HG03457 (cell line): Measurements from ENCODE around the gene HIGD1C.
"Not testable (repeated sequence)": the region's sequence is repeated elsewhere in the genome, so short reads cannot be mapped to it uniquely, and the experiment has no call there.

Experiments
- ATAC-seq: cut with Tn5 transposase; IDR thresholded peaks from one replicate; pipeline ENCODE4 v1.9.1; 2021; ENCODE audit warnings: moderate number of reproducible peaks; ENCODE audit not compliant: unreplicated experiment

The HIGD1C gene

DNA sequence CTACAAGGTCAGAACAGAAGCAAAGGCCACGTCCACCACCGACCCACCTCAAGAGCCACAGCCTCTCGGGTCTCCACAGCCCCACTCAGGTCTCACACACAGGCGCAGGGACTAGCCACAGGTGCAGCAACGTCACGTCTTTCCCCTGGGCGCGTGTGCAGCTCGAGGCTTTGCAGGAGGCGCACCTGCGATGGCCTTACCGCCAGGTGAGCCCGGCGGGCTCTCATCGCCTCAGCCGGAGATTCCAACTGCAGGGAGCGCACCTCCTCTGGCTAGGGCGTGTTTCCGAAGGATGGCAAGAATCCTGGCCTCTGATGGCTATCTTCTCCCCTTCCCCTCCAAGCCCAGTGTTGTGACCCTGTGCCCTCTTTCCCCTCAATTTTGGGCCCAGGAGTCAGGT lies at the start of gene HIGD1C:
HIGD1C (plus strand) TSS at position 35 of the 400 bp plus-strand sequence. CDS start 1,455 bp downstream, outside the sequence.
- no peak for ATAC-seq

DNA sequence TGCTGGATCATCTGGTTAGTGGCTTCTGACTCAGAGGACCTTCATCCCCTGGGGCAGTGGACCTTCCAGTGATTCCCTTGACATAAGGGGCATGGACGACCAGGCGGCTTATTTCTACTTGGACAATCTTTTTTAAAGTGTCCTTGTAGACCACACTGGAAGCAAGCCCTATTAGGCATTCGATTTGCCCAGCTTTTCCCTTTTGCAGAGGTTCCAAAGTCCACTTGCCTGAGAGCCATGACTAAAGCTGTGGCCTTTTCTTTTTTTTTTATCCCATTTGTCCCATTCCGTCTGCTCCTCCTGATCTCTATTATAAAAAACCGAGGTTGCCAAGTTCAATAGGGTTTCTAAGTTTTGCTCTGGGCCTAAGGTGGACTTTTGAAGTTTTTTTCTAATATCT lies 43.9 kb upstream of the HIGD1C start:
- not testable (repeated sequence) for ATAC-seq

DNA sequence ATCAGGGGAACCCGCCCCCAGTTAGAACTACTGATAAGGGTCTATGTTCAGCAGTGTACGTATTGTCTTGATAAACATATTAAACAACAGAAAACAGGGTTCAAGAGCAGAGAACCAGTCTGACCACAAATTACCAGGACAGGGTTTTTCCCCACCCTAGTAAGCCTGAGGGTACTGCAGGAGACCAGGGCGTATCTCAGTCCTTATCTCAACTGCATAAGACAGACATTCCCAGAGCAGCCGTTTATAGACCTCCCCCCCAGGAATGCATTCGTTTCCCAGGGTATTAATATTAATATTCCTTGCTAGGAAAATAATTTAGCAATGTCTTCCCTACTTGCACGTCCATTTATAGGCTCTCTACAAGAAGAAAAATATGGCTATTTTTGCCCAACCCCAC lies 40.0 kb upstream of the HIGD1C start:
- ATAC-seq: not testable (repeated sequence)

DNA sequence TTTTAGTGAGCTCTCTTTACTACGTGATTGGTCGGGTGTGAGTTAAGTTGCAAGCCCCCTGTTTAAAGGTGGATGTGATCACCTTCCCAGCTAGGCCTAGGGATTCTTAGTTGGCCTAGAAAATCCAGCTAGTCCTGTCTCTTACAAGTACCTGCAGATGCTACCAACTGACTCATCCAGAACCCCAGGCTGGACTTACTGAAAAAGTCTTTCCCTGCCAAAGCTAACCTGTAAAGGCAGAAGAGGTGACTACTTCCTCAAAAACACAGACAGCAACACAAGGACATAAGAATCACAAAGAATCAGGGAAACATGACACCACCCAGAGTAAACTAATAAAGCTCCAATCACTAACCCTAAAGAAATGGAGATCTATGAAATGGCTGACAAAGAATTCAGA lies 39.1 kb upstream of the HIGD1C start:
- no peak for ATAC-seq

DNA sequence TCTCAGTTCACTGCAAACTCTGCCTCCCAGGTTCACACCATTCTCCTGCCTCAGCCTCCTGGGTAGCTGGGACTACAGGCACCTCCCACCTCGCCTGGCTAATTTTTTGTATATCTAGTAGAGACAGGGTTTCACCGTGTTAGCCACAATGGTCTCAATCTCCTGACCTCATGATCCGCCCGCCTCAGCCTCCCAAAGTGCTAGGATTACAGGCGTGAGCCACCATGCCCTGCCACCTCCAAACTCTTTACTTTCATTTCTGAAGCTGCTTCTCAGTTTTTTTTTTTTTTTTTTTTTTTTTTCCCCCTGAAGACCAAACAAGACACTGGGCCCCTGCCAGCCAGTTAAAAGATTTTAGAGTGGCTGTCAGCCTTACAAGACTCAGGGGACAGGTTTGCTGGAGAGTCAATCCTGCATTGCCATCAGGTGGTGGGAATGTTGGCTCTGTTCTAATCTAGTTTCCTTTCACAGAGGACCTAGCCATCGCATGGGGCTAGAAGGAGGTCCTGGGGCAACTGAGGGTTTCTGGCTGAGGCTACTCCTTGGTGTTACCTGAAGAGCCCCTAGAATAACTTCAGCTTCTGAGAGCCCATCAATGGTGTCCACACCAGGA lies 37.4 kb upstream of the HIGD1C start:
- no peak for ATAC-seq

DNA sequence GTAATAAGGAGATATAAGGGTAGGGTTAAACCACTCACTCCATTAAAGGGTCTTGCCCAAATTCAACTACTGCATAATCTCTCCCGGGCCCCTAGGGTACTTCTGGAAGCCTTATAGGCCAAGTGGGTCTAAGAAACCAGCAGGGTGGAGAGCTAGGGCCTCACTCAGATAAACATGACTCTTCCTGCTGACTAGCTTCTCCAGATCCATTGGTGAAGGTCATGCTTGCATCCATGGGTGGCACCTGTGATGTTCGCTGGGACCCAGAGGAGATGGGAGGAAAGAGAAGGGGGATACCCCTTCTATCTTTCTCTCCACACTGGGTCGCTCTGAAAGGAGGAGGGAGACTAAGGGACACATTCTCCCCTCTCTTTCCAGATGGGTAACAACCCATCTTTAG lies 36.1 kb upstream of the HIGD1C start:
- no peak for ATAC-seq

DNA sequence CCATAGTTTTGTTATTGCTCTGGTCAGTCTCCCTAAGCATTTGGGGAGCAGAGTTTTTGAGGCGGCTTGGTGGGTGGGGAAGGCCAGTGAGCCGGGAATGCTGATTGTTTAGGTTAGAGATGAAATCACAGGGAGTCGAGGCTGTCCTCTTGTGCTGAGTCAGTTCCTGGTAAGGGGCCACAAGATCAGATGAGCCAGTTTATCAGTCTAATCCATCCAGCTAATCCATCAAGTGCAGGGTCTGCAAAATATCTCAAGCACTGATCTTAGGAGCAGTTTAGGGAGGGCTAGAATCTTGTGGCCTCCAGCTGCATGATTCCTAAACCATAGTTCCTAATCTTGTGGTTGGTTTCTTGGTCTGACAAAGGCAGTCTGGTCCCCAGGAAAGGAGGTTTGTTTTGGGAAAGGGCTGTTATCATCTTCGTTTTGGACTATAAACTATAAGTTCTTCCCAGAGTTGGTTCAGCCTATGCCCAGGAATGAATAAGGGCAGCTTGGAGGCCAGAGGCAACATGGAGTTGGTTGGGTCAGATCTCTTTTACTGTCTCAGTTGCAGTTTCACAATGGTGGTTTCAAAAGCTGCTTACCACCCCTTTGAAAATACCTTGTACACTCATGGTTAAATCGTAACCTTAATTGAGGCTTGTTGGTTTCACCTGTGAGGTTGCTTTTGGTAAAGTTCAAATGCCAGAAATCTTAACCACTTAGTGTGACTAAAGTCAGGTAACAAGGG lies 33.6 kb upstream of the HIGD1C start:
- ATAC-seq: no peak

DNA sequence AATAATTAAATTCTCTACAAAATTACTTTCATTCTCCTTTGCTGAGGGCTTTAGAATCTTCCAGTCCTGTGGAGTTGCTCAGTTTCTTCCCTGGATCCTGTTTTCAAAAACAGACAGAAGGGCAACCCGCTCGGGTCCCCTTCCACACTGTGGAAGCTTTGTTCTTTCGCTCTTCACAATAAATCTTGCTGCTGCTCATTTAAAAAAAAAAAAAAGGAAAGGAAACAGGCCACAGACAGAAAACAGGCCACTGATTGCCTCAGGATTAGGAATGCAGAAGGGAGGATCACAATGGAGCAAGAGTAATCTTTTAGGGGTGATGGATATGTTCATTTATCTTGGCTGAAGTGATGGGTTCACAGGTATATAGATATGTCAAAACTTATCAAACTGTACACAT lies 29.5 kb upstream of the HIGD1C start:
- ATAC-seq: no peak

DNA sequence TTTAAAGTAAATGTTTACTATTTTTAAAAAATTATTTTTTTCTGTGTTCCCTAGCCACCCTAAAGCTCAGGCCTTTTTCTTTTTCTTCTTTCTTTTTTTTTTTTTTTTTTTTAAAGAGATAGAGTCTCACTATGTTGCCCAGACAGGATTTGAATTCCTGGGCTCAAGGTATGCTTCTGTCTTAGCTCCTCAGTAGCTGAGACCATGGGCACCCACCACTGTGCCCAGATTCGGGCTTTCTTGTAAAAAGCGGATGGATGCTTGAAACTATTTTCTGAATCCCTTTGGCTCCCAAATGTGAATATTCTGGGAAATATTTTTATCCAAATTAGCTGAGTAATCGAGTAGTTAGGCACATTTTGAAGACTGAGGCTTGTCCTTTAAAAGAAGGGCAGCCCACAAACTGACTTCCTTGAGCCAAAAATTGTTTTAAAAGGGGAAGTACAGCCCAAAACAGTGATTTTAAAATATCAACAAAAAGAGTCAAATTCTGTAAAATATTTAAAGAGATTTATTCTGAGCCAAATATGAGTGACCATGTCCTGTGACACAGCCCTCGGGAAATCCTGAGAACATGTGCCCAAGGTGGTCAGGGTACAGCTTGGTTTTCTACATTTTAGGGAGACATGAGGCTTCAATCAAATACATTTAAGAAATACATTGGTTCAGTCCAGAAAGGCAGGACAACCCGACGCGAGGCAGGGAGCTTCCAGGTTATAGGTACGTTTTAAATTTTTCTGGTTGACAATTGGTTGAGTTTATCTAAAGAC lies 28.8 kb upstream of the HIGD1C start:
- ATAC-seq: no peak

DNA sequence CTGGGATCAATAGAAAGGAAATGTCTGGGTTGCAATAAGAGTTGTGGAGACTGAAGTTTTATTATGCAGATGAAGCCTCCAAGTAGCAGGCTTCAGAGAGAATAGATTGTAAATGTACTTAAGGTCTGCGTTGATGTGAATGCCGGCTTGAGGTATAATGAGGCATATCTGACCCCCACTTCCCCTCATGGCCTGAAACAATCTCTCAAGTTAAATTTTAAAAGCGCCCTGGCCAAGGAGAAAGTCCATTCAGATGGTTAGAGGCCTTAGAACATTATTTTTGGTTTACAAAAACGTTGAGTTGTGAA lies 28.3 kb upstream of the HIGD1C start:
- no peak for ATAC-seq

DNA sequence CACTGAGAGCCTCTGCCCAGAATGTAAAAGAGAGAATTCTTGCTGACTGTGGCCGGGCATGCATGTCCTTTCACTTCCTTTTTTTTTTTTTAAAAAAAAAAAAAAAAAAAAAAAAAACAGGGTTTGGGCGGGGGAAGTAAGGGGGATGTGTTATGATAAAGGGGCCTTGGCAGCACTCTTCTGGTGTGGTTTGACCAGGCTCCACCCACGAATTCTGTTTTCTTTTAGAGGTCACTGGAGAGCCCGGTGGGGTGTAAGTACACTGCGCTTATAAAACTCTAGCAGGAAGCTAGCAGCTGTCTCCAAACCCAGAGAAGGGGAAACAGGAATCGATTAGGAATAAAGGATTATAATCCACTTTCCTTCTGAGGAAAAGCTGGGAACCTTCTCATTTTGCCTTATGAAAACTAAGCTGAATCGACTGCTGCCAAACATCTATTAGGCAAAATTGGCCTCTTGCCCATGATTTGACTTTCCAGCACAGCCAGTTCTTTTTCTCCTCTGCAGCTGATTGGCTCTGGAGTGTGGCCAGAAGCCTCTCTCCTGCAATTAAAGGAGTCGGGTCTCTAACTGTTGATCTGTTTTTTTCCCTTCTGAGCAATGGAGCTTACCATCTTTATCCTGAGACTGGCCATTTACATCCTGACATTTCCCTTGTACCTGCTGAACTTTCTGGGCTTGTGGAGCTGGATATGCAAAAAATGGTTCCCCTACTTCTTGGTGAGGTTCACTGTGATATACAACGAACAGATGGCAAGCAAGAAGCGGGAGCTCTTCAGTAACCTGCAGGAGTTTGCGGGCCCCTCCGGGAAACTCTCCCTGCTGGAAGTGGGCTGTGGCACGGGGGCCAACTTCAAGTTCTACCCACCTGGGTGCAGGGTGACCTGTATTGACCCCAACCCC lies 27.7 kb upstream of the HIGD1C start:
- peak; percentile 56 for ATAC-seq

DNA sequence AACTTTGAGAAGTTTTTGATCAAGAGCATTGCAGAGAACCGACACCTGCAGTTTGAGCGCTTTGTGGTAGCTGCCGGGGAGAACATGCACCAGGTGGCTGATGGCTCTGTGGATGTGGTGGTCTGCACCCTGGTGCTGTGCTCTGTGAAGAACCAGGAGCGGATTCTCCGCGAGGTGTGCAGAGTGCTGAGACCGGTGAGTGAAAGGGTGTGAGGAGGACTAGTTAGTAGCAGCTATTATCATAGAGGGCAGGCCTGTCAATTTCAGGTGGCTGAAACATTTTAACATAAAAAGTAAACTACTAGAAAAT lies 27.0 kb upstream of the HIGD1C start:
- no peak for ATAC-seq

DNA sequence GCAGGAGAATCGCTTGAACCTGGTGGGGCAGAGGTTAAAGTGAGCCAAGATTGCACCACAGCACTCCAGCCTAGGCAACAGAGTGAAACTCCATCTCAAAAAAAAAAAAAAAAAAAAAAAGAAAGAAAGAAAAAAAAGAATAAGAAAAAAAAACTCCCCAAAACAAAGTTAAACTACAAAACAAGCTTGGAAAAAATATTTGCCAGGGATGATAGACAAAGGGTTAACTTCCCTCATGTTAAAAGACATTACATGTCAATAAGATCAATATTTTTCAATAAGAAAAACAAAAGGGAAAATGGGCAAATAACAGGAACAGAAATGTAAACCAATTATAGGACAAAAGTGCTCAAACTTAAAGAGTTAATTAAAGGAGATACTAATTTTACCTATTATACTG lies 26.4 kb upstream of the HIGD1C start:
- ATAC-seq: no peak

DNA sequence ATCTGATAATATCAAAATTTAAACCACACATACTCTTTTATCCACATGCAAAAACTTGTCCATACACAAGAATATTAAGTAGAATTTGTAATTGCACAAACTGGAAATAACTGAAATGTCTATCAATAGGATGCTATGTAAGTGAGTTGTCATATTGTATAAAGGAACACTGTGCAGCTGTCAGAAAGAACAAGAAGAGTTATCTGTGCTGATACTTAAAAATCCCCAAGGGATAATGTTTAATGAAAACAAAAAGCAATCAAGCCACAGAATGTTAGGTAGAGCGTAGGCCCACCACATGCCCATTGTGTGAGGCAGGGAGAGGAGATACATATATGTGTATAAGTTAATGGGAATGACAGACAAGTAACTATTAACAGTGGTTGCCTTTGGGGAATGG lies 25.9 kb upstream of the HIGD1C start:
- no peak for ATAC-seq

DNA sequence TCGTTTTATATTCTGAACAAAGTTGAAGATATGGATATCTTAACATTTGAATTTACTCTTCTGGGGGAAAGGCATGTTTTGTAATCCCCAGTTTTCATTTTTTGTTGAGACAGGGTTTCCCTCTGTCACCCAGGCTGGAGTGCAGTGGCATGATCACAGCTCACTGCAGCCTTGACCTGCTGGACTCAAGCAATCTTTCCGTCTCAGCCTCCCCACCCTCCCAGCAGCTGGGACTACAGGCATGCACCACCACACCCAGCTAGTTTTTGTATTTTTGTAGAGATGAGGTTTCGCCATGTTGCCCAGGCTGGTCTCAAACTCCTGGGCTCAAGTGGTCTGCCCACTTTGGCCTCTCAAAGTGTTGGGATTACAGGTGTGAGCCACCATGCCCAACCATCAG lies 25.4 kb upstream of the HIGD1C start:
- not testable (repeated sequence) for ATAC-seq

DNA sequence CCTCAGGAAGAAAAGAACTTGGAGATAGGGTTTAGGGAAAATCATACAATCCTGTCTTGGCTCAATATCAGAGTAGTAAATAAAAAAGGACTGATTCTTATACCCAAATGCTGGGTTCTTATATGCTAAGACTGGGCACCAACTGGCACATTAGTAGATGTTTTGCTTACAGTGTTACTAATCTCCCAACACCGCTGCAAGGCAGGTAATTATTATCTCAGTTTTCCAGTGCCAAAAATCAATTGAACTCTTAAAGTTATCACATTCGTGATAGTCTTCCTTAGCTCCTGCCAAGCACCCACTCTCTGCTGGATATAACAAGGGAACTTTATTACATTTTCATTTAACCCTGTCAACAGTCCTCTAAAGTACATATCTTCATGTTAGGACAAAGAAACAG lies 25.0 kb upstream of the HIGD1C start:
- no peak for ATAC-seq

DNA sequence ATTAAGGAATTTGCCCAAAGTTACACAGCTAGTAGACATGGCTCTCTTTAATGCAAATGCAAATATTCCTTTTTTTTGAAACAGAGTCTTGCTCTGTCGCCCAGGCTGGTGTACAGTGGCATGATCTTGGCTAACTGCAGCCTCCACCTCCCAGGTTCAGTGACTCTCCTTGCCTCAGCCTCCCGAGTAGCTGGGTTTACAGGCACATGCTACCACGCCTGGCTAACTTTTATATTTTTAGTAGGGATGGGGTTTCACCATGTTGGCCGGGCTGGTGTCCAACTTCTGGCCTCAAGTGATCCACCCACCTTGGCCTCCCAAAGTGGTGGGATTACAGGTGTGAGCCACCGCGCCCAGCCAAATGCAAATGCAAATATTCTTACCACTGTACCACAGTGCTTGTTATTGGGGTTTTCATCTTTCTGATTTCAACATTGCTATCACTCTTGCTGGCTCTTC lies 24.5 kb upstream of the HIGD1C start:
- ATAC-seq: no peak

DNA sequence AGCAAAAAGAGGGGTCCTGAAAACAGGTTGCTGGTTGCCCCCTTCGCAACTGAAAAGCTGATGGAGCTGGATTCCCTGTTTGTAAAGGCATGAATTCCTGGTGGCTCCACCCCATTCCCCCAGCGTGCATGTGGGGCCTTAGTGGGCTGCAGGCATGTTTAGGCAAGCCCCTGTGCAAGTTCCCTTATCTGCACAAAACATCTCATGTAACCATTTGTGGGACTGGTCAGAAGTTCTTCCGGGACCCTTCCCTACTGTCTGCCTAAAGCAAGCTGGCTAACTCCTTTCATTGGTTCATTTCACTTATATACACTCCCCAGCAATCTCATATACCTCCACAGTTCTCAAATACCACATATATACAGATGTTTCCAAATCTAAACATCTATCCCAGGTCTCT lies 24.0 kb upstream of the HIGD1C start:
- no peak for ATAC-seq

DNA sequence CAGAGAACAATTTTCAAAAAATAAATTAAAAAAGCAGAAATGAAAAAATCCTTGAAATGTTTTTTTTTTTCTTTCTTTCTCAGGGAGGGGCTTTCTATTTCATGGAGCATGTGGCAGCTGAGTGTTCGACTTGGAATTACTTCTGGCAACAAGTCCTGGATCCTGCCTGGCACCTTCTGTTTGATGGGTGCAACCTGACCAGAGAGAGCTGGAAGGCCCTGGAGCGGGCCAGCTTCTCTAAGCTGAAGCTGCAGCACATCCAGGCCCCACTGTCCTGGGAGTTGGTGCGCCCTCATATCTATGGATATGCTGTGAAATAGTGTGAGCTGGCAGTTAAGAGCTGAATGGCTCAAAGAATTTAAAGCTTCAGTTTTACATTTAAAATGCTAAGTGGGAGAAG lies 22.5 kb upstream of the HIGD1C start:
- no peak for ATAC-seq

DNA sequence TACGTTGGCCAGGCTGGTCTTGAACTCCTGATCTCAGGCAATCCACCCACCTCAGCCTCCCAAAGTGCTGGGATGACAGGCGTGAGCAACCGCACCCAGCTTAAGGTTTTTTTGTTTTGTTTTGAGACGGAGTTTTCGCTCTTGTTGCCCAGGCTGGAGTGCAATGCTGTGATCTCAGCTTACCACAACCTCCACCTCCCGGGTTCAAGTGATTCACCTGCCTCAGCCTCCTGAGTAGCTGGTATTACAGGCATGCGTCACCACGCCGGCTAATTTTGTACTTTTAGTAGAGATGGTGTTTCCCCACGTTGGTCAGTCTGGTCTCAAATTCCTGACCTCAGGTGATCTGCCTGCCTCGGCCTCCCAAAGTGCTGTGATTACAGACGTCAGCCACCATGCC lies 21.9 kb upstream of the HIGD1C start:
- ATAC-seq: not testable (repeated sequence)

DNA sequence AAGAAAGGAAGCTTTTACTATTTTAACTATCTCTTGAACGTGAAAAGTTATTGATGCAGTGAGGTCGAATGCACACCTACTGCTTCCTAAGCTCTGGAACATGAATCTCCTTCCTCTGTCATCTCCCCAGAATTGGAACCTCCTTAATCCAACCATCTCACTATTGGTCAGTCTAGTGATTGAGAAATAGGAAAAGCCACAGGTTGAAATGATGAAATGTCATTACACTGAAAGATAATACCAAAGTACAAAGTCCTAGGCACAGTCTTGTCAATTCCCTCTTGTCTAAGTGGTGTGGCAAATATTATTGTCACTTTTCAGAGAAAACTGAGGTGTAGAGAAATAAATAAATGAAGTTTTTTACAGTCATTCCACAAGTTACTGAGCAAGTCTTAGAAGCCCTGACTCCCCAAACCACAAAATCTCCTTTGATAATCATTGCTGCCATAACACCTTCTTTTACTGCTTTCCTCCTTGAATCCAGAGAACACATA lies 19.5 kb upstream of the HIGD1C start:
- ATAC-seq: no peak
